Type B pancreatic cell (in vitro differentiated cells): ENCODE data around the gene PLPP1. TPM values are rescaled to one million over a fixed set of nuclear protein-coding genes. Genes with fewer than 3 reads are reported as not detected.

Experiments used
- DNase-seq: peaks from one replicate; pipeline ENCODE4 v3.0.0; 2021; ENCODE audit warnings: mixed read lengths; ENCODE audit not compliant: unreplicated experiment; ENCODE audit errors: extremely low spot score
- H3K27ac Mint-ChIP-seq: 2 replicates; pipeline ENCODE4 v1.8.0; 2021; ENCODE audit warnings: mild to moderate bottlenecking, mixed read lengths
- H3K27me3 Mint-ChIP-seq: 2 replicates; pipeline ENCODE4 v1.8.0; 2021; ENCODE audit warnings: mixed read lengths
- H3K36me3 Mint-ChIP-seq: 2 replicates; pipeline ENCODE4 v1.8.0; 2021; ENCODE audit warnings: mixed read lengths
- H3K4me1 Mint-ChIP-seq: one replicate; pipeline ENCODE4 v1.8.0; 2021; ENCODE audit warnings: mixed read lengths; ENCODE audit not compliant: unreplicated experiment
- H3K4me3 Mint-ChIP-seq: 2 replicates; pipeline ENCODE4 v1.8.0; 2021; ENCODE audit warnings: mild to moderate bottlenecking, mixed read lengths
- H3K9me3 Mint-ChIP-seq: 2 replicates; pipeline ENCODE4 v1.8.0; 2021; ENCODE audit warnings: mixed read lengths
- total RNA-seq: library from RNA; stranded (reverse); gene quantifications from 2 replicates; pipeline ENCODE4 v1.2.1, GENCODE V29; 2021; ENCODE audit warnings: low replicate concordance
- TF ChIP-seq, protein P1 (sequence below): fragments of 200-600 bp; sonication (generic); conservative IDR thresholded peaks from 2 replicates; pipeline ENCODE4 v1.5.0; 2021; ENCODE audit warnings: antibody characterized with exemption, mild to moderate bottlenecking

PLPP1 gene
- total RNA-seq, 1 donor from 2014 or later: 12.8 TPM

DNA sequence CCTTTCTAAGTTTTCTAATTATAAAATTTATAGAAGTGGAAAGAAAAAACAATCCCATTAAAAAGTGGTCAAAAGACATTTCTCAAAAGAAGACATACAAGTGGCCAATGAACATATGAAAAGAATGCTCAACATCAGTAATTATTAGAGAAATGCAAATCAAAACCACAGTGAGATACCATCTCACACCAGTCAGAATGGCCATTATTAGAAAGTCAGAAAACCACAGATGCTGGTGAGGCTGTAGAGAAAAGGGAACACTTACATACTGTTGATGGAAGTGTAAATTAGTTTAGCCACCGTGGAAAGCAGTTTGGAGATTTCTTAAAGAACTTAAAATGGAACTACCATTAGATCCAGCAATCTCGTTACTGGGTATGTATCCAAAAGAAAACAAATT is 23.7 kb upstream of the PLPP1 start:
- Mint-ChIP-seq H3K4me3 (no peak overlapping the region), H3K9me3 (no peaks in the 10 kb centered on the region), H3K36me3 (no peaks in the 10 kb centered on the region), H3K27ac (no peak overlapping the region), H3K27me3 (no peaks in the 10 kb centered on the region), H3K4me1 (peaks cover 13% of the 10 kb centered on the region)
- DNase-seq: no peak
- TF ChIP-seq, protein P1, sequence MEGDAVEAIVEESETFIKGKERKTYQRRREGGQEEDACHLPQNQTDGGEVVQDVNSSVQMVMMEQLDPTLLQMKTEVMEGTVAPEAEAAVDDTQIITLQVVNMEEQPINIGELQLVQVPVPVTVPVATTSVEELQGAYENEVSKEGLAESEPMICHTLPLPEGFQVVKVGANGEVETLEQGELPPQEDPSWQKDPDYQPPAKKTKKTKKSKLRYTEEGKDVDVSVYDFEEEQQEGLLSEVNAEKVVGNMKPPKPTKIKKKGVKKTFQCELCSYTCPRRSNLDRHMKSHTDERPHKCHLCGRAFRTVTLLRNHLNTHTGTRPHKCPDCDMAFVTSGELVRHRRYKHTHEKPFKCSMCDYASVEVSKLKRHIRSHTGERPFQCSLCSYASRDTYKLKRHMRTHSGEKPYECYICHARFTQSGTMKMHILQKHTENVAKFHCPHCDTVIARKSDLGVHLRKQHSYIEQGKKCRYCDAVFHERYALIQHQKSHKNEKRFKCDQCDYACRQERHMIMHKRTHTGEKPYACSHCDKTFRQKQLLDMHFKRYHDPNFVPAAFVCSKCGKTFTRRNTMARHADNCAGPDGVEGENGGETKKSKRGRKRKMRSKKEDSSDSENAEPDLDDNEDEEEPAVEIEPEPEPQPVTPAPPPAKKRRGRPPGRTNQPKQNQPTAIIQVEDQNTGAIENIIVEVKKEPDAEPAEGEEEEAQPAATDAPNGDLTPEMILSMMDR: no peak

GRCh38 chr5:55557123-55557522 is 22.4 kb upstream of the PLPP1 start:
- Mint-ChIP-seq H3K36me3 (no peaks in the 10 kb centered on the region), H3K27me3 (no peaks in the 10 kb centered on the region), H3K9me3 (no peaks in the 10 kb centered on the region), H3K4me3 (no peak overlapping the region), H3K4me1 (peaks cover 13% of the 10 kb centered on the region), H3K27ac (no peak overlapping the region)
- DNase-seq: no peak
- TF ChIP-seq, protein P1: no peak

DNA sequence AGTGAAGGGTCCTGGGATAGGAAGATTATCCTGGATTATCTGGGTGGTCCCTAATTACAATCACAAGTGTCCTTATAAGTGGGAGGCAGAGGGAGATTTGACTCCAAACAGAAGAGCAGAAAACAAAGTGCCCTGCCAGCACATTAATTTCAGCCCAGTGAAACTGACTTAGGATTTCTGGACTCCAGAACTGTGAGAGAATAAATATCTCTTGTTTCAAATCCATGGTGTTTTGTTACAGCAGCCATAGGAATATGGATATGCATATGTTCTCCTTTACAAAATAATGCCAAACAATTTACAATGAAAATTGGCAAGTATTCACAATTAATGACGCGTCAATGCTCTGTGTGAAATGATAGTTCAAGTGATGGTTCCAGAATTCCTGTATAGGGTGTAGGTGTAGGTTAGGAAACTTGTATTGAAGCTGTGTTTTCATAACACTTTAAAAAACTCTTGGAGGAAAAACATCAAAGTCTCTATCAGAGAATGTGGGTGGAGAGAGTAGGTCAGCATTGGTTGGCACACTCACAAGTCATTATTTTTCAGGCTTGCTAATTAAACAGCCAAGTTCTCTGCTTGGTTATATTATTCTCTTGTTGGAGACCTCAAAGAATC is 19.9 kb upstream of the PLPP1 start:
- Mint-ChIP-seq H3K4me1 (peaks cover 13% of the 10 kb centered on the region), H3K4me3 (no peak overlapping the region), H3K27me3 (no peaks in the 10 kb centered on the region), H3K36me3 (no peaks in the 10 kb centered on the region), H3K27ac (no peak overlapping the region), H3K9me3 (no peaks in the 10 kb centered on the region)
- DNase-seq: no peak
- TF ChIP-seq, protein P1: no peak

GRCh38 chr5:55551904-55552303 is 17.1 kb upstream of the PLPP1 start:
- H3K4me3 Mint-ChIP-seq: no peak overlapping the region

DNA sequence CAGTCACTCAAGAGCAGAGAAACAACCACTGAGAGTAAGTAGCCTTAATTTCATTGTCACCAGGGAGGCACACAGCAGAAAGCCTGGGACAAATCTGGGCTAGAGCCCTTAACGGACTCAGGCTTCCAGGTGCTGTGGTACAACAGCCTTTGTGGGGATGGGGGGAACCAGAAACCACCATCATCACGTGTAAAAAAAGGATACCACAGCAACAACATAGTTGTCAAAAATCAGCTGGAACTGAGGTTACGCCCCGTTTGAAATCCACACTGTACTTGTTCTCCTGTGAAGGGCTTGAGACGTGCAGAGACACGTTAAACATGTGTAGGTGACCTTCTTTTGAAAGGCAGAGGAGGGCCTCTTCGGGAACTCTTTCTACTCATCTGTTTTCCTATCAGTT is 16.6 kb upstream of the PLPP1 start:
- TF ChIP-seq, protein P1: no peak
- Mint-ChIP-seq H3K27me3 (no peaks in the 10 kb centered on the region), H3K36me3 (no peaks in the 10 kb centered on the region), H3K4me3 (no peak overlapping the region), H3K27ac (no peak overlapping the region), H3K9me3 (no peaks in the 10 kb centered on the region), H3K4me1 (peaks cover 13% of the 10 kb centered on the region)
- no peak for DNase-seq

More at GRCh38 chr5:55551904-55552303, 17.1 kb upstream of the PLPP1 start:
- no peak for DNase-seq
- Mint-ChIP-seq H3K4me1 (peaks cover 13% of the 10 kb centered on the region), H3K36me3 (no peaks in the 10 kb centered on the region), H3K9me3 (no peaks in the 10 kb centered on the region), H3K27me3 (no peaks in the 10 kb centered on the region), H3K27ac (no peak overlapping the region)
- TF ChIP-seq, protein P1: no peak
